NCI-H2227 (cell line): ENCODE data around the gene YOD1.

Experiments used
- DNase-seq: peaks from one replicate; lab custom pipeline; 2025; ENCODE audit not compliant: unreplicated experiment; lab: John Stamatoyannopoulos, UW

Gene YOD1

GRCh38 chr1:207051191-207051943 lies at the start of gene YOD1:
Gene YOD1, minus strand, starts transcription at chr1:207051208. Its CDS starts 178 bp downstream, at chr1:207051030.
- peak; percentile 10 for DNase-seq

- no peak for DNase-seq
Observed at GRCh38 chr1:207097871-207098324, 46.9 kb upstream of the YOD1 start.

- no peak for DNase-seq
Observed at GRCh38 chr1:207093944-207094343, 42.9 kb upstream of the YOD1 start.

GRCh38 chr1:207091200-207091908 lies 40.3 kb upstream of the YOD1 start:
- DNase-seq = no peak

- DNase-seq = no peak
Observed at GRCh38 chr1:207089627-207090355, 38.8 kb upstream of the YOD1 start.

- no peak for DNase-seq
Observed at GRCh38 chr1:207088701-207089626, 38.0 kb upstream of the YOD1 start, which contains the start of gene C4BPB. Gene C4BPB, plus strand, starts transcription at chr1:207088860. Its CDS starts 672 bp downstream, at chr1:207089532.

GRCh38 chr1:207088161-207088560 lies 37.2 kb upstream of the YOD1 start:
- no peak for DNase-seq

GRCh38 chr1:207085887-207086286 lies 34.9 kb upstream of the YOD1 start:
- no peak for DNase-seq

- DNase-seq = peak; percentile 77
Observed at GRCh38 chr1:207084701-207085180, 33.7 kb upstream of the YOD1 start.

- no peak for DNase-seq
Observed at GRCh38 chr1:207084232-207084631, 33.2 kb upstream of the YOD1 start.

GRCh38 chr1:207081806-207082205 lies 30.8 kb upstream of the YOD1 start:
- no peak for DNase-seq

GRCh38 chr1:207081088-207081487 lies 30.1 kb upstream of the YOD1 start:
- DNase-seq = no peak

- no peak for DNase-seq
Observed at GRCh38 chr1:207079706-207080241, 28.8 kb upstream of the YOD1 start.

GRCh38 chr1:207078578-207079132 lies 27.6 kb upstream of the YOD1 start:
- no peak for DNase-seq

GRCh38 chr1:207077470-207078377 lies 26.7 kb upstream of the YOD1 start:
- DNase-seq = peak; percentile 78

GRCh38 chr1:207077012-207077411 lies 26.0 kb upstream of the YOD1 start:
- no peak for DNase-seq

- DNase-seq = no peak
Observed at GRCh38 chr1:207076181-207076955, 25.4 kb upstream of the YOD1 start.
